NCI-H748 (cell line): ENCODE measurements around the gene PLXNA2.

Experiments used
- DNase-seq: peaks from one replicate; lab custom pipeline; 2025; ENCODE audit not compliant: unreplicated experiment; lab: John Stamatoyannopoulos, UW

The PLXNA2 gene

GRCh38 chr1:208074353-208074752 lies 169.8 kb downstream of the PLXNA2 start:
- DNase-seq, result peak; percentile 2

GRCh38 chr1:208071435-208072031 lies 172.7 kb downstream of the PLXNA2 start:
- DNase-seq, result no peak

GRCh38 chr1:208069908-208070307 lies 174.3 kb downstream of the PLXNA2 start:
- DNase-seq, result no peak

GRCh38 chr1:208069317-208069716 lies 174.9 kb downstream of the PLXNA2 start:
- peak; percentile 60 for DNase-seq

GRCh38 chr1:208068908-208069307 lies 175.3 kb downstream of the PLXNA2 start:
- DNase-seq, result no peak

GRCh38 chr1:208068407-208068806 lies 175.8 kb downstream of the PLXNA2 start:
- no peak for DNase-seq

- DNase-seq, result no peak
Observed at GRCh38 chr1:208066583-208066982, 177.6 kb downstream of the PLXNA2 start.

GRCh38 chr1:208065862-208066261 lies 178.3 kb downstream of the PLXNA2 start:
- DNase-seq, result no peak

GRCh38 chr1:208061632-208062031 lies 182.6 kb downstream of the PLXNA2 start:
- no peak for DNase-seq

GRCh38 chr1:208061118-208061517 lies 183.1 kb downstream of the PLXNA2 start:
- DNase-seq, result no peak

- no peak for DNase-seq
Observed at GRCh38 chr1:208060215-208060869, 183.8 kb downstream of the PLXNA2 start.

GRCh38 chr1:208059409-208060001 lies 184.7 kb downstream of the PLXNA2 start:
- no peak for DNase-seq

GRCh38 chr1:208058756-208059155 lies 185.4 kb downstream of the PLXNA2 start:
- DNase-seq, result no peak

GRCh38 chr1:208058267-208058666 lies 185.9 kb downstream of the PLXNA2 start:
- no peak for DNase-seq

GRCh38 chr1:208057056-208057455 lies 187.1 kb downstream of the PLXNA2 start:
- DNase-seq, result no peak

GRCh38 chr1:208055535-208055934 lies 188.6 kb downstream of the PLXNA2 start:
- DNase-seq, result no peak

GRCh38 chr1:208054911-208055379 lies 189.2 kb downstream of the PLXNA2 start:
- no peak for DNase-seq

GRCh38 chr1:208054485-208054884 lies 189.7 kb downstream of the PLXNA2 start:
- DNase-seq, result no peak

GRCh38 chr1:208053661-208054060 lies 190.5 kb downstream of the PLXNA2 start:
- no peak for DNase-seq

- DNase-seq, result no peak
Observed at GRCh38 chr1:208052926-208053407, 191.2 kb downstream of the PLXNA2 start.

- DNase-seq, result no peak
Observed at GRCh38 chr1:208052135-208052534, 192.0 kb downstream of the PLXNA2 start.

GRCh38 chr1:208051651-208052050 lies 192.5 kb downstream of the PLXNA2 start:
- no peak for DNase-seq
